ENCODE data around the gene TTC7B.

The TTC7B gene

DNA sequence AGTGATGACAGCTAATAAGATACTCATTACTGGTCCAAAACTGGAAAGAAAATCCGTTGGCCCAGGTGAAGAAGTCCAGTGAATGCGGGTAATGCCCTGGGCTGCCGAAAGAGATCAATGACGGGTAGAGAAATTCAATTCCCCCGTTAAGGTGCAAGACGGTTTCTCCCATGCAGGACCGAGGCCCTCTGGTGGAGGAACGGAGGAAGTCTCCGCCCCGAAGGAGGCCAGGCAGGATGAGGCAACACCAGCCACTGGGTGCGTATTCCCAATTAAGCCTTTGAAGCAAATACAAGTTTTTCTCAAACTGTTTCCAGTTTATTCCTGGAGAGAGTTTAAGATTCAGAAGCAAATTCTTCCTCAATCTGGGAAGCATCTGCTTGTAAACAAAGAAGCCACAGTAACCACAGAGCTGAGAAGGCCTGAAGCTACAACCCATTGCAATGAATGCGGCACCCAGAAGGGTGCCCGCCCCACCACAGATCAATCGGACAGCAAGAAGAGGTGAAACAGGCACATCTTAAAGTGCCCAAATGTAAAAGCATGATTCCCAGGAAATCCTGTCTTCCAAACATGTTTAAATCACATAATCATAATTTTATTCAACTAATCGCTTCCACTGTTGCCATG lies 118.5 kb downstream of the TTC7B start:
- DNase-seq = peak; percentile 81

DNA sequence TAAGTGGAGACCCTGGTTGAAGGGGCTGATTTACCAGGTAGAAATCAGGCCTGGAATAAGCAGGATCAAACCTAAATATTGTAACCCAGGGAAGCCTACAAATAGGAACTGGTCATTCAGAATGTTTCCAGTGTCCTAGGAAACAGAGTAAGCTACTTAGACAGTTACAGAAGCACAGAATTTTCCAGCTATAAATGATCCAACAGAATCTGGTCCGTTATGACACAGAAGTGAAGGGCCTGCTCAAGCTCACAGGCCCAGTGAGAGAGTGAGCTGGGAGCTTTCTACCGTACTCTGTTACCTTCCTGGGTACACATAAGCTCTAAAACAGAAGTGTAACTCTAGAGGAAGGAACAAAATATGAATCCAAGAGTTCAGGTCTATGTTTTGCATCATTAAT lies 119.1 kb downstream of the TTC7B start:
- DNase-seq = no peak

DNA sequence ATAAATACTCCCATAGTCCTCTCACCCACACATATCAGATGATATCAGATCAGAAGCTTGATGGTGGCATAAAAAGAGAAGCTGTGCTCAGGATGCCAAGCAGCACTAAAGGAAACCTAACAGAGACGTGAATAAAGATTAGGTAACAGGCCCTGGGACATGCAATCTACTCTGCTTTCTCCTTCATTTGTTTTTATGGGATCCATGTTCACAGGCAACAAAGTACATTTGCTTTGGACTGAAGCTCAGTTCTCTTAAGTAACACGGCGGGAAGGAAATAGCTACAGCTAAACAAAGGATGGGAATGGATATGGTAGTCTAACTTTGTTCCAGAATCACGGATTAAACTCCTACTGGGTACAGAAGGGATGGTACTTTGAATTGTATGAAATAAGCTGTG lies 119.5 kb downstream of the TTC7B start:
- no peak for DNase-seq

DNA sequence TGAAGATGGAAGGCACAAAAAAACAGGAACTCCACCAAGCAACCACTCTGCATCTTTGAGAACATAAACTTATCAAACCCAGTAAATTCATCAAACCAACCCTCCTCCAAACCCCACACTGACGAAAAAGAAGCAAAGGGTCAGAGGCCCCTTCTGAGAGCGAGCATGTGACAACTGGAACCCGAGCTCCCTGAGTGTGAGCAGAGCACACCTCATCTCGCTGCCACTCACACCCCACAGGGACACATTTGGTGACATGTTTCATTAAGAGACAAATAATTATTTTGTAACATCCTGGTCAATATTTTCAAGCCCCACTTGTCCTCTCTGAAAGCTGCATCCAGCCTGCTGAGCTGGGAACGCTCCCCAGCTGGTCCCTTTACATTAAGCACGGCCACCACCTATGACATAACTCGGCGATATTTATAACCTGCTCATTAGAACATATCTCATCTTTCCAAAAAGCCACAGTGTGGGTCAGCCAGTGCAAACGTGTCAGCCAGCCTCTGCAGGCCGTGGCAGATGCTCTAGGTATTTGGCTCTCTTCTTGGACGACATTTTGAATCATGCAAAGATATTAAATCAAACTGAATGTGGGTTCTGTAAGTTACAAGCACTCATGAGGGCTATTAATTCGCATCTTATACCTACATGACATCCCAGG lies 120.1 kb downstream of the TTC7B start:
- no peak for DNase-seq

DNA sequence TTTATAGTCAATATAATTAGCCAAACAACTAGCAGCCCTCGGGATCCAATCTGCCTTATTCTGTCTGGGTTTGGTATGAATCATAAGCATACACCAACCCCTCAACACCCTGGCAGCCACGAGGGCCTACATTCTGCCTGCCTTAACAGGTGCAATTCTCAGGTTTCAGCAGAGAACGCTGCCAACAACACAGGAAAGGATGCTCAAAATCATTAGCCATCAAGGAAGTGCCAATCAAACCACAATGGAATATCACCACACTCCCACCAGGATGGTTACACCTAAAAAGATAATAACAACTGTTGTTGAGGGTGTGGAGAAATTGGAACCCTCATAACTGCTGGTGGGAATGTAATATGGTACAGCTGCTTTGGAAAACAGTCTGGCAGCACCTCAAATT lies 122.8 kb downstream of the TTC7B start:
- DNase-seq = no peak

DNA sequence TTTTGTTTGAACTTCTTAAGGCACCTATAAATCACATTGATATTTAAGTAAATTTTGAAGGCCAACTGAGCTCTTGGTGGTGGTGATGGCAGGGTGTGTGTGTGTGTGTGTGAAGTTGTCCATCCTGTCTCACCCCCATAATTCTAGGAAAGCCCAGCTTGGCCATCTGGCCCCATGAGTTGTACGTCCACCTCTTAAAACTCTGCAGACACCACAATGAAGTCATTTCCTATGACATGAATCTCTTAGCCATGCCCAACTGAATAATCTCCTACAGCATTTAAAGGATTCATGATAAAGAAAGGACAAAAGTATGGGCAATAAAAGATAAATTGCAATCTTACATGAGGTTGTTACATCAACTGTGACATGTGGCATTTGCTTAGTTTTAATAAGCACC lies 123.4 kb downstream of the TTC7B start:
- DNase-seq = no peak

DNA sequence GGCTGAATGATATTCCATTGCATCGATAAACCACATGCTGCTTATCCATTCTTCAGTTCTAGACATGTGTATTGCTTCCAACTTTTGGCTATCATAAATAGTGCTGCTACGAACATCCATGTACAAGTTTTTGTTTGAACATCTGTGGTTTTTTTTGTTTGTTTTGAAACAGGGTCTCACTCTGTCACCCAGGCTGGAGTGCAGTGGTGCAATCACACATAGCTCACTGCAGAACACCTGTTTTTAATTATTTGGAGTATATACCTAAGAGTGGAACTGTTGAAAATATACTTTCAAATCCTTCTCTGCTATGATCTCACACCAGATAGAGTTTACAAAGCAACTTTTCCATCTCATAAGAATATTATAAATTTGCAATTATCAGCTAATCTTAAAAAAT lies 124.2 kb downstream of the TTC7B start:
- DNase-seq = no peak

DNA sequence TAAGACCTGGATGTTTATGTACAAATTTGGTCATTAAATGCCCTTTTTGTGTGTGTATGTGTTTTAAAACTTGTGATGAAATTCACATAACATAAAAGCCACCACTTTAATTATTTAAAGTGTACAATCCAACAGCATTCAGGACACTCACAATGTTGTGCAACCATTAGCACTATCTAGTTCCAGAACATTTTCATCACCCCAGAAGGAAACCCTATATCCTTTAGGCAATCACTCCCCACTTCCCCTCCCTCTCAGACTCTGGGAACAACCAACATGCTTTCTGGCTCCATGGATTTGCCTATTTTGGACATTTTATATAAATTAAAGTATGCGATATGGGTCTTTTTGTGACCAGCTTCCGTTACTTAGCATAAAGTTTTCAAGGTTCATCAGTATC lies 124.6 kb downstream of the TTC7B start:
- DNase-seq = no peak

DNA sequence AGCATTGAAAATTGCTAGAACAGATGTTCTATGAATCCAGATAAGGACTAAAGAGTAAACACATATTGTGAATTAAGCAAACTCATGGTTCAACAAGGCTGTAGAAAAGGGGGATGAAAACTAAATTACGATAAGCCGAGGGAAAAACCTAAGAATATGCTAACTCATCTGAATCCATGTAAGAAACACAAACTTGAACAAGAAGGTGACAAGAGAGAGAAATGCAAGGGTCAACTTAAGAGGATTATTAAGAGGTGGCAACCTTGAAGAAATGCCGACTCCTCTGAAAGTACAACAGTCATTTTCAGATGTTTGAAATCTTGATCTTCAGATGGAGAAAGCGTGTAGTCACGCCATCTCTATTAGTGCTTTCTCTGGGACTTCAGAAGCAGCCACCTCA lies 128.6 kb downstream of the TTC7B start:
- no peak for DNase-seq

DNA sequence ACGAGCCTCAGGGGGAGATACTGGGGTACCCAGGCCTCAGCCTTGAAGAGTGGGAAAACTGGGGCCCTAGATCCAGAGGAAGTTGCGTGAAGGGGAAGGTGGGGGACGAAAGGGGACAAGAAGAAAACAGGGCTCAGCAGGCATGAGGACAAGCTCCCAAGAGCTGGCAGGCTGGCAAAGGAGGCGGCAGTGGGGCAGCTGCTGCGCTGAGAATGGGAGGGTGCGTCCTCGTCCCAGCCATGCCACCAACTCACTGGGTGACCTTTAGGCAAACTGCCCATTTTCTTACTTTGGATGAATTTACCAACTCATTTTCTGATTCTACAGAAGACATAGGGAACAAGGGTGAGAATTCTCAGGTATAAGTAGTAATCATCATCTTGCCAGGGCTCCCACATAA lies 133.6 kb downstream of the TTC7B start:
- no peak for DNase-seq

DNA sequence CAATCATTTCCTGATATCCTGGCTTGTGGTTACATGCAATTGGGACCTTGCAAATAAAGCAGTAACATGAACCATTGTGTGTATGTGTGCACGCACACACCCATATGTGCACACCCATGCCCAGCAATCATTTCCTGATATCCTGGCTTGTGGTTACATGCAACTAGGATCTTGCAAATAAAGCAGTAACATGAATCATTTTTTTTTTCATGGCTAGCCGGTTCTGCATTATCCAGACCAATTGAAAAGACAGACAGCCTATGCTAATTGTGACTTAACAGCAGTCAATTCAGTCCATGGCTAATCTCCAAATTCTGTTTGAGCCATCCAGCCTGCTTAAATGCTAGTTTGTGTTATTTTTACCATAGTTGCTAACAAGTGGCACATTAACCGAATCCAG lies 134.3 kb downstream of the TTC7B start:
- DNase-seq = no peak

DNA sequence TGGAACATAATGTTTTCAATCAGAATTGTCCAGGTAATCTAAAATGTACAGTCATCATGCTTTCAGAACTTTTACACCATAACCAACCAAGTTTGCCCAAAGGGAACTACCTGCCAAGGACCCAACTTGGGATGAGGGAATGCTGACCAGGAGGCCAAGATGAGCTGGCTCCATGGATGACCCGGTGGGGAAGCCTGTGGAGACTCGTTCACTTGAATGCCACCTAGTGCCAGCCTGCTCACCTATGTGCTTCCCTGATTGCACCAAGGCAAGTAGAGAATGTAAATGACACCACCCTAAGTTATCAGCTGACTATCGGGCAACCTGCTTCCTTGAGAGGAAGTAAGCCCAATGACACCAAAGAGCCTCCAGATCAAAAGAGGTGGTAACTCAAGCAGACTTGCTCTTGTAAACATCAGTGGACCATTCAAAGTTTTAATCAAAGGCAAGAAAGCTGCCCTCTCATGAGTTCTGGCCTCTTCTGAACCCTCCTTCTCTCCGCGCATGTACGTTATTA lies 137.3 kb downstream of the TTC7B start:
- no peak for DNase-seq

DNA sequence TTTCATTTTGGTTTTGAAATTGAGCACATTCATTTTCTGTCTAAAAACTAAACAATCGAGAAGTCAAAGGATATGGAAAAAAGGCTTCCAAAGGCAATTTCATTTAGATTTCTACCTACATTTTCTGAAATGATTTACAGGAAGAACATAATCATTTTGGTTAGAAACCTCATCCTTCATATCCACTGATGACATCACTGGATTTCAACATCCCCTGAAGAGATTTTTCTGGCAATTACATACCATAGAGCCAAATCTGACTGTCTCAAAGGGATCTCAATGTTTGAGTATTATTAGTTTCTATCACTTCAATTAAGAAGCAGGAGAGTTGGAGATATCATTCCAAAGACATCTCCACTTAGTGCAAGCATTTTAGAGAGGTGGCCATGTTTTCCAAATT lies 137.8 kb downstream of the TTC7B start:
- DNase-seq = no peak

DNA sequence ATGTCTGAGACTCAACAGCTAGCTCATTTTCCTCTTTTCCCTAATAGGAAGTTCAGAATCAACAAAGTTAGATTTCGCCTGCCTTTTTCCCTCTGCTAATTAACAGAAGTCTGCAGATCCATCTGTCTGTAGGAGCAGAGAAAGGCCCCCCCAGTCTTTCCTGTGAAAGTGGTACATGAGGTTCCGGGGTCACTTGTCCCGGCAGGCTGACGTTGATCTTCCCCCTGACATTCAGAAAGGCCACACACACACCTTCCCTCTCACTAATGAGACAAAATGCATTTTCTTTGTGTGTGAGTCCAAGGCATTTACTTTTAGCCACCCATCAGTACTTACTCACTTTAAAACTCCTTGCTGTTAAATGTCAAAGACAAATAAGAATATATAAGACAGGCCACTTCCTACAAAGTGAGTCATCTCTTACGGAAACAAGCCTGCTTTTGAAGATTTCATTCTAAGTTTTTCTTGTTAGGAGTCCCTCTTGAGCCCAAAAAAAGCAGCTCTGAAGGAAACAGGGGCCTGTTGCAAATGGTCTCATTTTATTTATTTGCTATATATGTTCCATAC lies 138.7 kb downstream of the TTC7B start:
- DNase-seq = peak; percentile 53

DNA sequence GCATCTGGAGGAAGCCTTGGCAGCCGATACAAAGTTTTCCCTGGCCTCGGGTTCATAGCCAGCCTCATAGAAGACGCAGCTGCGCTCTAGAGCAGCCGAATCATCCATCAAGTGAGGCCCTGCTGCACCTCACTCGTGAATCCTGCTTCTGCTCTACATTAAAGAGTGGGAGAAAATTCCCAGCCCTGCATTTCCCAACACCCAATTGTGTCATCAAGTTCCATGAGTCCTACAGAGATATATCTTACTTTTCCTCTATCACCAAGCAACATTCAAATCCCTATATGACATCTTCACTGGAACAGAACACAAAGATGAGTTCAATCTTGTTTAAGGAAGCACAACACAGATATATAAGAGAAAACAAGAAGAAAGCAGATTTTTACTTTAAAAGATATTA lies 139.3 kb downstream of the TTC7B start:
- DNase-seq = no peak

DNA sequence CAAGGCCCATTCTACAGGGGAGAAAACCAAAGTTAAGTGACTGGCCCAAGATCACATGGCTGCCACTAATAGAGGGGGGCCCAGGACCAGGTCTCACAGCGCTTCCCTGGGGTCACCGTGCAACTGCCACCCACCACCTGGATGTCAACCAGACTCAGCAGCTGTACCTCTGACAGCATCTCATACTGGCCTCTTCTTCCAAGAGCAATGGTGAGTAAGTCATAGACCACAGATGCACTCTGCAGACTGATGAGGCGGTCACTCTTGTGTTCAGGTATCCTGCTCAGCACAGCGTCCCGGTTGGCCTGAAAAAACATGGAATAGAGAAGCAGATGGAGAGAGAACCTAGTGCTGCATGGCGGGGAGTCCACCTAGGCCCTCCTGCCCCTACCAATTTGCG lies 139.9 kb downstream of the TTC7B start:
- DNase-seq = no peak

DNA sequence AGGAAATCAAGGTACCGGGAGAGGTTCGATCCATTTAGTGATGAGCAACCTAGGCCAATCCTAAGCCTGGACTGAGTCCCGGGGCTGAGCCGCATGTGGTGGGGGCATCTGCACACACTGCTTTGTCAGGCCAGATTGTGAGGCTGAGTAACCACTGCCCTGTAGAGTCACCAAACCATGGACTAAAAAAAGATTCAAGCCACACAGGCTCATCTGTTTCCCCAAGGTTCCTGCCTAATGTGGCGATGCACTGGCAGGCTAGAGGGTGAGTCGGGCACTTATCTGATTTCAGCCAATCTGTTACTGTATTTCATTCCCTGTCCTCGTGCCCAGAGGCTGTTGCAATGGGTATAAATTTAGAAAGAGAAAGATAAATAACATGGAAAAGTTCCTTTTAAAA lies 140.8 kb downstream of the TTC7B start:
- no peak for DNase-seq

DNA sequence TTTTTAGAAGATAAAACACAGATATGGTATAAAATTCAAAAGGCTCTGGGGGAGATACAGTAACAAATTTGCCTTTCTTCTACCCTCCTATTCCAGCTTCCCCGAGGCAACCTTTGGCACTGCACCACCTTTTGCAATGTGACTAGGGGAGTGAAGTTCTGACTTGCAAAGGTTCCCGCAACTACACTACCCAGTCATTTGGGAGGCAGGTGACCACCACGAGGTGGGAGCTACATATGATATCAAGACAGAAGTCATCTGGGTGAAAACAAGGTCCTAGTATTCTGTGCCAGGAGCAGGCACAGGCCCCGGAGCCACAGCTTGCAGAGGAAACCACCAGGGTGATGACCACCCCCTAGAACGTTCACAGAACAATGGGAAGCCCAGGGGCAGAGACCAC lies 141.5 kb downstream of the TTC7B start:
- no peak for DNase-seq

DNA sequence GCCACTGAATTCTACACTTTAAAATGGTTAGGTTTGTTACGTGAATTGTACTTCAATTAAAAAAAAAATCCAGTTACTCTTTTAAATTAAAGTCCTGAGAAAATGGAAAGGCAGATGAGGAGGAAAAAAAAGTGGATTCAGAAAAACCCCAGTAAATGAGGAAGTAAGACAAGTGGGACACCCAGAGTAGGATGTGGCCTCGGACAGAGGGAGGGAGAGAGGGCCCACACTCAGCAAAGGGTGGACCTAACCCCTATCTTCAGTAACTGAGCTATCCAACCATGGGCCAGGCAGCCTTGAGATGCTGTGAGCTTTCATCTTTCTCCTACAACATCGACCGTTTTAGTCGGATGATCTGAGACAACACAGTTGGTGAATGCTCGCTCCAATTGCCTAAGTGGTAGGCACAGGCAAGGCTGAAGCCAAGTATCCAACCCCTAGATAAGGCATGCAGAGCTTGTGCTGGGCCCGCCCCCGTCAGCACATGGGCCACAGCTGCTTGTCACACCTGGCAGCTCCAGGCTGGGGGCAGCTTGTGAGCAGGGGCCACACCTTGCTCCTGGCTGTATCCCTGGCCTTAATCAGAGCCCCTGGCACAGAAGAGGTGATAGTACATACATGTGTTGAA lies 142.1 kb downstream of the TTC7B start:
- no peak for DNase-seq

DNA sequence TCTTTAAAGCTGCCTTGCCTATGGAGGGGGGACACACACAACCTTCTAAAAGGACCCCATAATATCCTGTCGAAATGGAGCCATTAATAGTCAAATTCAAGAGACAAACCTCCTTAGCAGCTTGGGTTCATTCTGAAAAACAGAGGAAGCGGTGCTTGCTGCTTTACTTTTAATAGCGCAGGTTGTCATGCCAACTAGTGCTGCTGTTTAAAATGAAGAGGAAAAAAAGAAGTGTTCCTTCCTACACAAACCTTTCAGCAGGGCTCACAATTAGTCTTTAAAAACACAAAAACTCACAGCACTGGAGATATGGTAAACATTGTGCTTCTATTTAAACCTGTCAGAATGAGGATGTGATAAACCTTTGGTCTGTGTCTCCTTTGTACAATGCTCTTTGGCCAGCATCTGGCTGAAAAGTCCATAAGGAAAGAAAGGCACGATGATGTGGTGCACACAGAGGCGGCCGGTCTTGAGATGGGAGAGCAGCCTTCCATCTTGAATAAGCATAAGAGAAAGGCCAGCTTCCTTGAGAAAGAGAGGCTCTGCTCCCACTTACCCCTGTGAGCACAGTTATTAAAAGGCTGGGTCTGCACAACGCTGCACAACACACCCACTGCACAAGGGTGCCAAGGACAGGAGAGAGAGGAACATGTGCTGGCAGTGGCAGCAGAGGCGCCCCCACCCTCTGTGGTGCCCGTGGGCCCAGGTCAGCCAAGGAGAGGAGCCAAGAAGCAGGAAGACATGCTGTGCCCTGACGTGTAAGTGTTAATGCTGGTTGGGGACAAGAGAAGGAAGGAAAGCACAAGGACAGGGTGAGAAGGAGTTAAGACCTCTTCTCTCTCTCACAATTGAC lies 144.6 kb downstream of the TTC7B start:
- DNase-seq = no peak

DNA sequence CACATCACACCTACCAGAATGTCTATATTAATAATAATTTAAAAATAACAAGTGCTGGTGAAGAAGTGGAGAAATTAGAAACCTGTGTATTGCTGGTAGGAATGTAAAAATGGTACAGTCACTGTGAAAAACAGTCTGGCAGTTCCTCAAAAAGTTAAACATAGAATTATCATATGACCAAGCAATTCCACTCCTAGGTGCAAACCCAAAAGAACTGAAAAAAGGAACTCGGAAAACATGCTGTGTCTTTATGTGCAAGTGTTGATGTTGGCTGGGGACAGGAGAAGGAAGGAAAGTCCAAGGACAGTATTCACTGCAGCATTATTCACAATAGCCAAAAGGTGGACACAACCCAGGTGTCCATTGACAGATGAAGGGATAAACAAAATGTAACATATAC lies 146.5 kb downstream of the TTC7B start:
- no peak for DNase-seq

DNA sequence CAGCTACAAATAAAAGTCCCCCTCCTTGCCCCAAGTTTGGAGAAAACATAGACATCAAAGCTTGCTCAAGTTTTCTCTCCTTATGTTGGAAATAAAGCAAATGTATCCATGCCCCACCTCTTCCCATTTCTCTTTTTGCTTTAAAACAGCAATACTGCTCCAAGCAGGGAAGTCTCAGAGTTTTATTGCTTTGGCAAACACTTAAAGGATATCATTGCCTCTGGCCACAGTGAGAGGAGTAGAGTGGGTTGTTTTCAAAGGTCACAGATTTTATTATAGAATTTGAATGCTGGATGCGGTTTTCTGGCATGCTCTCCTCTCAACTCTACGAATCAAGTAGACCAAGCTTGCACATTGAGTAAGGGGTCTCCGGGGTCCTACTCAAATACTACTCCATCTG lies 149.7 kb downstream of the TTC7B start:
- DNase-seq = no peak

DNA sequence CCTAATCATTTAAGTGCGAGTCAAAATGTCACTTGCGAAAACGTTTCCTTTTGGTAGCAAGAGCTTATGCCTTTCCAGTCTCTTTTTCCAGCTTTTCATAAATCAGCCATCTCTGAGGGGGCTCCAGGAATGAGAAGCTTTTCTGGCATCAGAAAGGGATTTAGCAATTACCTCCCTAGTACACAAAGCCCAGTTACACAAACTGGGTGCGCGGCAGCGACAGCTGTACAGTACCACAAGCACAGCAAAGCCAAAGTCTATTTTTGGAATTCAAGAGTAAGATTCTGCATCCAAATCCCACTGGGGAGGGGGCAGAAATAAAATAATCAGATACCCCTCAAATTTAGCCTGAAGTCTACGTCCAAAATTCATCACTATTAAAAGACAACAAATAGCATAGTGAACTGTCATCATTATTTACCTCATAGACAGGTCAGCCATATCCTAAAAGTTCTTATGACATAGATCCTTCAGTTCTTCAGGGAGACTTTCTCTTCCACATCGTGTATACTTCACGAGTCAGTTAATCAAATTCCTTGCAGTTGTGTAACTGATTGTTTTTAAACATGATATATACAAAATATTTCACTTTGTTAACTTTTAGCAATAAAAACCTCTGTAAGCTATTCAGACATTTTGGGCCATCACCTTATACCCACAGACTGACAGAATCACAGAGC lies 150.8 kb downstream of the TTC7B start:
- no peak for DNase-seq

All from activated CD4-positive, alpha-beta T cell treated with anti-CD3 and anti-CD28 coated beads, Interleukin-2, Interleukin-6, amounts not matched to agents 100 ng/mL and 50 ng/mL, durations not matched to agents 16 hours and 8 hours (primary cell).